HG02852 (cell line): ENCODE results near the gene STK32C.

Experiments used
- ATAC-seq: cut with Tn5 transposase; IDR thresholded peaks from one replicate; pipeline ENCODE4 v1.9.1; 2021; ENCODE audit warnings: mild to moderate bottlenecking, moderate library complexity; ENCODE audit not compliant: unreplicated experiment

The STK32C gene

DNA sequence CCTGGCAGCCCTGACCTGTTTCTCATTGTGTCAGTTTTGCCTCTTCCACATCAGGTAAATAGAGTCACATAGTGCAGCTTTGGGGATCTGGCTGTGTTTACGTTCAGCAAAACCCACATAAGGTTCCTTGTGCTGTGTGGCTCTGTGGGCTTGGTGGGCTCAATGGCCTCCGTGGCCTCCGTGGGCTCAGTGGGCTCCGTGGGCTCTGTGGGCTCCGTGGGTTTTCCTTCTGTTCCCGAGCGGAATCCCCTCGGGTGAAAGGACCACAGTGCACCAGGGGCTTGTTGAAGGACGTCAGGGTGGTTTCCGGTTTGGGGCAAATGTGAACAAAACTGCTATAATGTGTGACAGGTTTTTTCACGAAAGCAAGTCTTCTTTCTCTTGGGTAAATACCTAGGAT, 133.5 kb downstream of the STK32C start:
- ATAC-seq, result no peak

DNA sequence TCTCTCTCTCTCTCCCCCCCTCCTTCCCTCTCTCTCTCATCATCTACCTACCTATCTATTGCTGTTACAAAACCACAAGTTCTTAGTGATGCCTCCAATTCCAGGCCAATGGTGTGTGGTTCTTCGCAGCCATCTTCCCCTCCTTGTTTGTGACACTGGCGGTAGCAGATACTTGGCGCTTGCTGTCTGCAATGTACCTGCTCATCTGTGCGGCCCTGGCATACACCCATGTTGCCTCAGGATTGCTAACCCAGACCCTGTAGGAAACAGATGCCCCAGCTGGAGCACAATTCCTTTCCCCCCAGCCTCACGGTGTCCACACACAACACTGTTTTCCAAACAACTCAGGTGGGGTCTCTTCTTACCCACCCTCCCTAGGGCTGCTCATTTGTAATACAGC, 134.6 kb downstream of the STK32C start:
- ATAC-seq, result no peak

DNA sequence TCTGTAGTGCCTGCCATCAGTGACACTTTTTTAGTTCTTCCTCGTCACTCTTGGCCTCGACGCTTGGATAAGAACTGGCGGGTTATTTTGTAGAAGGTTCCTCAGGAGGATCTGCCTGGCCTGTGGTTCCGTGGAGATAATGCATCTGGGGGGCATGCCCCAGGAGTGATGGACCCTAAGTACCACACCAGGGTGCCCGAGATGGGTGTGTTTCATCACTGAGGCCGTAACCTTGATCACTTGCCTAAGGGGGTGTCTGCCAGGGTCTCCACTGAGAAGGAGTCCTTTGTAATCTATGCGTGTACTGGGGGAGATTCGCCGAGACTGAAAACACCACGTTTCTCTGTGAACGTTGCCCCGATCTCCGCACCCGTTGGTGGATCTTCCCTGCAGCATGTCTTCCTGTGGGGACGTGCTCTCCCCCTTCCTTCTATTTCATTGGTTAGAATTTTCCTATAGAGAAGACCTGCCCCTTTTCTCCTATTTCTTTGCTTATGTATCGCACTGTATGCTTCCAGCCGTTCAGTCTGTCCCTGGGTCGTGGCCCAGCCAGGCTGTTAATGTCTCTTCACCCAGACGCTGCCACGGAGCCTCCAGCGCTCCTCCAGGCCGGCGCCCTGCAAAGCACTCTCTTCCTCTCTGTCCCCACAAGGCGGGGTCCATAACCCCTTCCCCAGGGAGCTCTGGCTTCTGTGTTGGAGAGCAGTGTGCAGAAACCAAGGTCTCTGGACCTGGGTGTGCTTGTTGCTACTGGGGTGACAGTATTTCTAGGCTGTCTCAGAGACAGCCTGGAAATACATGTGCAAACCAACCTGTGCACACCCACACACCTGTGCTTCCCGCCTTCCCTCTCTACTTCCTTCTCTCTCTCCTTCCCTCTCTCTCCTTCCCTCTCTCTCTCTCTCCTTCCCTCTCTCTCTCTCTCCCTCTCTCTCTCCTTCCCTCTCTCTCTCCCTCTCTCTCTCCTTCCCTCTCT, 135.4 kb downstream of the STK32C start:
- ATAC-seq, result no peak

DNA sequence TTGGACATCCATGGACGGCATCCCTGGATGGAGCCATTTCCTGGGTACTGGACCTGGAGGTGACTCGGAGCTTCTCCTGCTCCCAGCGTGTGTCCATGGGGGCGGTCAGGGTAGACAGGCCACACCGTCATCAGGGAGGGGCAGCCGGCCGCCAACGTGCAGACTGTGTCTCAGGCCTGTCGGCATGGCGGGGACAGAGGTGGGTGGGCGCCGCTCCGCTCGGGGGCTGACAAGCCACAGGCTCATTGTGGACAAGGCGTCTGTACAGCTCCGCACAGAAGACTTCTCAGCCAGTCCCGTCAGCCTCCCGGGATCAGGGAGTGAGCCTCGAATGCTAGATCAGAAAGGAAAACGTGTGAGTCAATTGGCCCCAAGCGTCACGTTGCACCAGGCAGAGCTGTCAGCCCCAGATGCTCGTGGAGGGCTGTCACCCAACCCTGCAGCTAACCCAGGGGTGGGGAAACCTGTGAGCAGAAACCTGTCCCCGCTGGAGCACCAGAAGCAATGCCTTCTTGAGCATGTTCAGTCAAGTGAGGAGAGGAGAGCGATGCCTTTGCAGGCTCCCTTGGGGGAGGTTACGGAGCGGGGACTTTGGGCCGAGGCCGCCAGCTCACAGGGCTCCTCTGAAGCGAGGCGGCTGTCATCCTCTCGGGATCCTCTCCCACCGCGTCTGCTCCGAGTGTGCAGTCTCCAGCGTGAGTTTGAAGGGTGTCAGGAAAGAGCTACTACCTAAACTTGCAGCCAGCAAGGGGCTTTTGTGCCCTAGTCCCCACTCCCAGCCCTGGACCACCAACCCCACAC, 137.0 kb downstream of the STK32C start:
- no peak for ATAC-seq

DNA sequence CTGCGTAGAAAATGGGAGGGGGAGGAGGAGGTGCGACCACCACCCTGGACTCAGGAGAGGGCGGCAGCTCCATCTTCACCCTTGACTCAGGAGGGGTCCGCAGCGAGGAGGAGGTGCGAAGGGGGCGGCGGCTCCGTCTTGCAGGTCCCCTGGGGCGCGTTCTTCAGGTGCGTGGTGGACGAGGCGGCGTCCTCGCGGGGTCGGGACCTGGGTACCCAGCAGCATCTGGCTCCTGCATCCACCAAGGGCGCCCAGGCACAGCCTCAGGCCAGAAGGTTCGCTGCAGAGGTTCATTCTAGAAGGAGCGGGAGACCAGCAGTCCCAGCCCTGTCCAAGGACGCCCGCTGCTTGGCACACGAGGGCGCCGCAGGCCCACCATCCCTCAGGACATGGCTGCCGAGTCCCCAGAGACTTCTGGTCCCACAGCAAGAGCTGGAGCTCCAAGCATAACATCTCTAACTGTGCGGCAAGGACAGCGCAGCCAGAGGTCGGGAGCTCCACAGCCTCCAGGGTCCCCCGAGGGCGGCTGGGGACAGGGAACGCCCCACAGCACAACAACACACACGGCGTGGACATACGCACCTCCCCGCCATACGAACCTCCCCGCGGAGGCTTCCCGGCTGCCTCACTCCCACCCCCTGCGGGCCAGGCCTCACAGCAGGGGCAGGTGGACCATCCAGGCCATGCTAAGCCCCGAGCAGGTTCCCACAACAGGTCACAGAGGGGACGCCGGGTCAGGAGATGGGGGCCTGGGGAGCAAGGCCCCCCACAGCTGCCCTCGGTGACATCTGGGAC, 137.8 kb downstream of the STK32C start:
- no peak for ATAC-seq

DNA sequence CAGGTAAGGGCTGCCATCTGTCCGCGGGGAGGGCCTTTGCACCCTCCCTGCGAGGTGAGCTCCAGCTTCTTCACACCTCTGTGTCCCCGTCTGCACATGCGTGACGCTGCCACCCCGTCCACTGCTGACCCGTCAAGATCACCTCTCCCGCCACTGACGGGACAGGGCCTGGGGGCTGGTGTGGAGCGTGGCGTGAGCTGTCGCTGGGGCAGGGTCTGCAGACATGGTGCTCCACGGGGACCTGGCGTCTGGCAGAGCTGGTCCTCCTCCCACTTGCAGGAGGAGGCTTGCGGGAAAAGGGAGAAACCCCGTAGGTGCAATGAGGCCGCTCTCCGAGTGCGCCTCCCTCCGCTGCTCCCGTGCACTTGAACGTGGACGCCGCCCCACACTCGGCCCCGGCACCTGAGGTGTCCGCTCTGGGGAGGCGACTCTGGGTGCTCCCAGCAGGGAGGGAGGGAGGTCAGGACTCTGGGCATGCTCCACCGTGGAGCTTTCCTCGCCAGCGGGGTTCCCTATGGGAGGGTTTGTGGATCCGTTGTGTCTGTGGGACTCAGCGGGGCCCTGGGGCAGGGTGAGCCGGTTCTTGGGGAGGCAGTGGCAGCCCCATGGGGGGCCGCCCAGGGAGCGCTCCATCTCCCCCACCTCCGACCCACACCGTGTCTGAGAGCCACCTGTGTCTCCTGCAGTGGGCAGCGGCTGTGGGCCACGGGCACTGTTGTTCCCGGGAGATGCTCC, 138.6 kb downstream of the STK32C start:
- no peak for ATAC-seq

DNA sequence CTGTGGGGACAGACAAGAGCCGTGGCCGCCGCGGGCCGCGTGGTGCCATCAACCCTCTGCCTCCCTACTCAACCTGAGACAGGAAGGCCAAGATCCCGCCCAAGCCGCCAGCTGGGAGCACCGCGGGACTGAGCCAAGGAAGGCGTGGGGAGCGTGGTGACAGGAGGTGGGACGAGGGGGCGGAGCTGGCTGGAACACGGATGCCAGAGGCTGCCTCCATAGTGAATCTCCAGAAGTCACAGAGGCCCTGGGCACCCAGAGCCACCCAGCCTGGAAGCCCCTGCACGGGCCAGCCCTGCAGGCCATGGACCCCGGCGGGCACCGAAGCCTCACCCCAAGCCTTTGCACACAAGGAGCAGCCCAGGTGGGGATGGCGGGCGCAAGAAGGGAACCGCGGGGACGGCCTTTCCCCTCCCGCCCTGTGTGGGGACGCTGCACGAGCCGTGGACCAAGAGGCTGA, 139.1 kb downstream of the STK32C start:
- ATAC-seq, result no peak

DNA sequence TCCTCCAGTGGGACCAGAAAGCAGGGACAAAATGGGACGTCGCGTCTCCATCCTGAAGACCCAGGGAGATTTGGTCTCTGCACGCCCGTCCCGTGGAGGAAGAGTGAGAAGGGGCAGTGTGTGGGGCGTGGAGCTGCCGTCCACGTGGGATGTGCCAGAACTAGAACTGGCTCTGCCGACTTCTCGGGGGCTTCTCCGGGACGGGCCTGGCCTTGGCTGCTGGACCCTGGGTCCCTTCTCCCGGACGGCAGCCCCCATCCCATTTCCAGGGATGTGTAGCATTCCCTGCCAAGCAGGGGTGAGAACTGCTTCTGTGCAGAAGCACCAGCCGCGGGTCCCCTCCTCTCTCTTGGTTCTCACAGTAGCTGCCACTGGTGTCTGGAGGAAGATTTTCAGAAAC, 139.8 kb downstream of the STK32C start:
- ATAC-seq, result no peak

DNA sequence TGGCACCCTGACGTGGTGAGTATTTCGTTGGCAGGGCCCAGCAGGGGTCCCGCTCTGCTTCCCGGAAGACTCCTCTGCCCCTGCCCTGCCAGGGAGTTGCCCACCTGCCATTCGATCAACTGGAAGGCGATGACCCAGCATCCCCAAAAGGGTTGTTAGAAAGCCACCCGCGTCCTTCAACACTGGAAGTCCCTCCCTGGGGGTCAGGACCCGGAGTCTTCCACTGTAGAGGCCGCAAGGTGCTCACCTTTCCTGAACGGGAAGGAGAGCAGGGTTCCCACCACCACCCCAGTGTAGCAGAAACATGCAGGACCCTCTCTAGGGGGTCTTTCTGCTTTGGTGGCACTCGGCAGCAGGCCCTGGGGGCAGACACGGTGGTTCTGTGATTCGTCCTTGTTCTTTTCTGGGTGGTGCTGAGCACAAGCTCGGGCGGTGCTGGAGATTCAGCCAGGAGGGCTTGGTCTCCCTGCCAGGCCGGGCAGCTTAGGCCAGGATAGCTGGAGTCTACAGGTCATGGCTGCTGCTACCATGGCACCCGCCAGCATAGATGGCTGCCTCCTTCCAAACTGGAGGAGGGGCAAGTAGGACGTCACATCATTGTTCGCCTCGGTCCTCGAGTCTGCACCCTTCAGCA, 140.6 kb downstream of the STK32C start:
- no peak for ATAC-seq

DNA sequence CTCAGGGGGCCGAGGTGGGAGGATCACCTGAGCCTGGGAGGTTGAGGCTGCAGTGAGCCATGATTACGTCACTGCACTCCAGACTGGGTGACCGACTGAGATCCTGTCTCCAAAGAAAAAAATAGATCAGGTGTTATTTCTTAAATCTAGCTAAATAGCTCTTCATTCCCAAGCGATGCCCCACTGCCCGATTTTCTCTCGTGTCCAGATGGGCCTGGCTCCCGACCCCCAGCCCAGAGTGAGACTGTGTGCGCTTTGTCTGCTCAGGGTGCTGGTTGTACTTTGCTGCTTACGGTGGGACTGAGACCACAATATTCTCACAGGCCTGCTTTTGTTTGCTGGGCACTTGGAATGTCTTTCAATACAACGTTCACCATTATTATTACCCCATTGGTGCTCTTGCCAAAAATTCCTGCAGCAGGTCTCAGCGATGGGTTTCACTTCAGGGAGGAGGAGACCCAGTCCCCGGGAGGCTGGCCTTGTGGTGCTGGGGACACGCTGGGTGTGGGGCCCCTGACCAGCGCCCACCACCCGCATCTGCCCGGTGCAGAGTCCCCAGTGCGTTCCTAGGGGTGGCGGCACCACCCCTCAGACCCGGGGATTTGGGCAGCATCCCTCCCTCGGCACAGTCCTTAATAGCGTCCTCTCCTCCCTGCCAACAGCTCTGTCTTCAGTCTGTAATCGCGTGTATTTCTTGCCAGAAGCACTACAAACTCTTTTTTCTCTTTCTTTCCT, 141.4 kb downstream of the STK32C start:
- ATAC-seq, result no peak

DNA sequence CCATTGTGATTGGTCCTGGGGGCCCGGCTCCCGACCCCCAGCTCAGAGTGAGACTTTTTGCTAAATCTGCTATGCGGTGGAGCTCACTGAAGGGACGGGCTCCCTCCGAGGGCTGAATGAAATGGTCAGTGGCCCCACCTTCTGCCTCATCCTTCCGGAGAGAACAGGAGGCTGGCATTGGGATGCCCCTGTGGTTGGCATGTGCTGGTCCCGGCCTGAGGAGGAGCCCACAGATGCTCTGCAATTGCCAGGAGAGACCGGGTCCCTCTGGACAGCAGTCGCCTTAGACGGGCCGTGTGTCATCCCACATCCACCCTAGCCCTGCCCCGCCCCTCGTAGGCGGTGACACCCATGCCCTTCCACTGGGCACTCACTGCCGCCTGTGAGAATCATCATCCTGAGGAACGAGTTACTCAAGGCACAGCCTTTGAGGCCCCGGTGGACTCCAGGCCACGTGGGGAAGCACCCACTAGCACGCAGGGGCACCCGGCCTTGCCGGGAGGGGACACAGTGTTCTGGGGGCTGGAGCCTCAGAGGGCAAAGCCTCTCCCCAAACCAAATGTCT, 142.3 kb downstream of the STK32C start:
- no peak for ATAC-seq

DNA sequence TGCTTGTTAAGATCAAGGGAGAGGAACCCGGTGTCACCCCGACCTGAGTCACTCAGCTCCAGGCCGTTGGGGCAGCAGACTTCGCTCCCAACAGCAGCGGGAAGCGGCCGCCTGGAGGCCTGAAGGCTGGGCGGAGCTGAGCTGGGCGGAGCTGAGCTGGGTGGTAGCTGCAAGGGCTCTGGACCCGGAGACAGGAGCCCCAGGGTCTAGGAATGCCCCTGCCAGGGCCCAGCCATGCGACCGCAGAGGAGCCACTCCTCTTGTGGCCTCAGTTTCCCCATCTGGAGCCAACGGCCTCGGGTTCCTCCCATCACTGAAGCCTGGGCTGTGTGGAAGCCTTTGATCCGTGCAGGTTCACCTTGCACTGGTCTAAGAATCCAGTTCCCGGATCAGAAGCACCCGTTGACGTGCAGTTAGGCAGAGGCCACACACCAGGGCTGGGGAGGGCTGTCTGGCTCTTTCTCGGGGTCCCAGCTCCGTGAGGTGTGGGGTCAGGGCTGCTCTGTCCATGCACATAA, 142.9 kb downstream of the STK32C start:
- ATAC-seq, result no peak

DNA sequence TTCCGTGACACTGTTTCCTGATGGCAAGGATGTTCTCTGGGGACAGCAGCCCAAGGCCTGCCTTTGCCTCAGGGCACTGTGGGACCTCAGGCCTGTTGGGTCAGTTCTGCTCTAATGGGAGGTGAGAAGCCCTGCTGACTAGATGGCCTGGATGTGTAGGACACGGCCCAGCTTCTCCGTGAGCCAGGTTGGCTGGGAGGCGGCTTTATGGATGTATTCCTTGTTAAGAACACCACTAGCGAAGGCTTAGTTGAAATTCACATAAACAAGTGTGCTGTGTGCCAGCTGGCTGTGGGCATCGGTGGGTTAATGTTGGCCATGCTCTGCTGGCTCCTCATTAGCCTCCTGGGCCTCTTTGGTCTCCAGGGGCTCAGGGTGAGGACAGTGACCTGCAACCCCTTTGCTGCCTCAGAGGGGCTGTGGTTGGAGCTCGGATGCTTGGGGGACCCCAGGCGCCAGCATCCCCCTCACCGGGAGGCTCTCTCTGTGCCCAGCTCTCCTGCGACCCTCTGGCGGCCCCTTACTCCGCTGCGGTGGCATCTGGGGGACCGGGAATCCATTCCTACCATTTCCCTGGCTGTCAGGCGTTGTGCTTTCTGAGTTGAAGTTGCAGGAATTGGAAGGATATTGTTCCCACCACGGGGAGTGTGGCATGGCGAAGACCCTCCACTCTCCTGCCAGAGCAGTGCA, 143.8 kb downstream of the STK32C start:
- ATAC-seq, result no peak

DNA sequence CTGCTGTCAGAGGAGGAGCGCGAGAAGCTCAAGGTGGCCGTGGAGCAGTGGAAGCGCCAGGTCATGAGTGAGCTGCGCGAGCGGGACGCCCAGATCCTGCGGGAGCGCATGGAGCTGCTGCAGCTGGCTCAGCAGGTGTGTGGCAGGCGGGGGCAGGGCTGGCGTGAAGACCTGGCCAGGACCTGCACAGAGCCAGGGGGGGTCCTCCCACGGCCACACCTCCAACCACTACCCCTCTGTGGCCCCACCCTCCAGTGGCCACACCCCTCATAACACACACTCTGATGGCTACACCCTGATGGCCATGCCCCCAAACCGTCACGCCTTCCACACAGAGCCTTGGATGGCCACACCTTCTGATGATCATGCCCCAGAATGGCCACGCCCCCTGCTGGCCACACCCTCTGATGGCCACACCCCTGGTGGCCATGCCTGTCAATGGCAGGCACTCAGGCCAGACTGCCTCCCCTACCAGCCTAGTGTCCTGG, 144.4 kb downstream of the STK32C start:
- ATAC-seq, result no peak

DNA sequence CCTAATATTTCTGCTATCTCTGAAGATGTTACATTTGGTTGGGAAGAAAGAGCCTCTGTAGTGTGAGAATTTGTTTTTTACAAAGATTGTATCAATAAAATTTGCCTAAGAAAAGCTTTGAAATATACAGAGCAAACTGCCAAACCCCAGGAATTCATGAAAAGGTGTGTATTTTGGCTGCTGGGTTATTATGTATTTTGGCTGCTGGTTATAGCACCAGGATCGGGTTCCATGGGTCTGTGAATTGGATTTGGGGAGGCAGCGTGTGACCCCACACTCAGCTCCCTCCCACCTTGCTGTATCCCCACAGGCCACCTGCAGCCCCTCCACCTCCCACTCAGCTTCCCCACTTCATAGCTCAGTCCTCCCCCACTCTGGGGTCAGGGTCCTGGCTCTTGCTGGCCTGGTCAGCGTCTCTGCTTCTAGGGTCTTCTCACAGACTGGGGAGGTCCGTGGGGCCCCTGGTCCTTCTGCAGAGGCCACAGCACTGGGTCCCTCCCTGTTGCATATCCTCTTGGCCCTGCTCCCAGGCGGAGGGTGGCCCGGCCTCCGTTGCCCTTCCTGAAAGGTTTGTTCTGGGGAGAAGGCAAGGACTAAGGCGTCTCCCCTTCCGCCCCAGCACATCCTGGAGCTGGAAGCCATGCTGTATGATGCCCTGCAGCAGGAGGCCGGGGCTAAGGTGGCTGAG, 145.0 kb downstream of the STK32C start:
- no peak for ATAC-seq

DNA sequence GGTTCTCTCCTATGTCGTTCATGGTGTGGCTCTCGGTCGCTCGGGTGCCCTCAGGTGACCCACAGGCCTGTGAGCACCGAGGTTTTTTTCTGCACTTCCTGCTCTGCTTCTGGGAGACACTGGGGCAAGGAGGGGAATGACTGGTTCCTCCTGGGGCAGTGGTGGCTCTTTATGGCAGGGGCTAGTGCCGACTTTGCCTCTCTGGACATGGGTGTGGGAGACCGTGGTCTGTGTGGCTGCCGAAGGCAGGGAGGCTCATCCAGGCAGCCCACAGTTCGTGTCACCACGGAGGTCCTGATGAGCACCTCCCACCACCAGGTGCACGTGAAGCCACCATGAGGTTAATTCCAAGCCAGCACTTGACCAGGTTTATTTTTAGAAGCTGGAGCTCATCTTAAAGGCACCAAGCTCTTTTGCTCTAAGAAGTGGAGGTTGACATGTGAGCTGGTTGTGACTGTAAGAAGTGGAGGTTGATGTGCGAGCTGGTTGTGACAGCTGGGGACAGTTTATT, 145.7 kb downstream of the STK32C start:
- no peak for ATAC-seq
